Measurements from ENCODE around the gene WDSUB1. TPM values are rescaled to one million over a fixed set of nuclear protein-coding genes. Genes with fewer than 3 reads are reported as not detected.

The WDSUB1 gene
- total RNA-seq, 1 donor from 2014 or later, result 7.1 TPM

DNA sequence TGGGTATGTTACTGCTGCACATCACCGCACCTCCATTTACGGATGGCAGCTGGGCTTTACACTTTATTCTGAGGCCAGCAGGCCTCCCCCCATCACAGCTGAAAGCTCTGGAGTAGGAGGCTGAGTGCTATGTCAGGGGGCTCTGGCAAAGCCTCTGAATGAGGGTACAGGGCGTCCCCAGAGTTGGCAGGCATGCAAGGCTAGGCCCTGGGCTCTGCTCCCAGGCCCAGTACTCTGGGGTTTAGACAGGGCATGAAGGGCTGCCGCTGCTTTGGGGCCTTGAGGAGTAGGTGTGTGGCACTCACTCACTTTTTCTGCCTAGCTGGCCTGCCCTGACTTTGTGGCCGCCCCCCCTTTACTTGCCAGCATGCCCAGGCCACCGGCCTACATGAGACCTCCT is 90.8 kb downstream of the WDSUB1 start:
- no peaks in the 10 kb centered on the region for H3K27me3 Mint-ChIP-seq (ENCODE audit: low read depth)

GRCh38 chr2:159194241-159194640 is 92.3 kb downstream of the WDSUB1 start:
- Mint-ChIP-seq H3K9me3 (no peaks in the 10 kb centered on the region), H3K4me3 (ENCODE audit: low read depth) (no peak overlapping the region), H3K27me3 (ENCODE audit: low read depth) (no peaks in the 10 kb centered on the region), H3K4me1 (ENCODE audit: low read depth) (no peaks in the 10 kb centered on the region), H3K36me3 (ENCODE audit: low read depth) (no peaks in the 10 kb centered on the region), H3K27ac (no peak overlapping the region)
- DNase-seq (ENCODE audit: low spot score), result no peak
- intact Hi-C loops (cut with micrococcal nuclease), result no loop called here

More for the DNA sequence above, 90.8 kb downstream of the WDSUB1 start:
- intact Hi-C loops (cut with micrococcal nuclease), result no loop called here
- Mint-ChIP-seq H3K4me1 (ENCODE audit: low read depth) (no peaks in the 10 kb centered on the region), H3K4me3 (ENCODE audit: low read depth) (no peak overlapping the region), H3K36me3 (ENCODE audit: low read depth) (no peaks in the 10 kb centered on the region), H3K9me3 (no peaks in the 10 kb centered on the region), H3K27ac (no peak overlapping the region)
- no peak for DNase-seq (ENCODE audit: low spot score)

DNA sequence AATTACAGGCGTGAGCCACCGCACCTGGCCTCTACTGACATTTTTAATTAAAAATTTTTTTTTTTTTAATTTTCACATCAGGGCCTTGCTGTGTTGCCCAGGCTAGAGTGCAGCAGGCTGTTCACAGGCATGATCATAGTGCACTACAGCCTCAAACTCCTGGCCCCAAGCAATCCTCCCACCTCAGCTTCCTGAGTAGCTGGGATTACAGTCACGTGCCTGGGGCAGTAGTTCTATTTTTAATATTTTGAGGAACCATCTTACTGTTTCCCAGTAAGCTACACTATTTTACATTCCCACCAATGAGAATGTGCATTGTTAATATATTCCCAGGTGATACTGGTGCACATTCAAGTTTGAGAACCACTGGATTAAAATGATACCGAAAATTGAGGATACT is 92.7 kb downstream of the WDSUB1 start:
- Mint-ChIP-seq H3K27ac (no peak overlapping the region), H3K27me3 (ENCODE audit: low read depth) (no peaks in the 10 kb centered on the region), H3K9me3 (no peaks in the 10 kb centered on the region), H3K4me3 (ENCODE audit: low read depth) (no peak overlapping the region), H3K4me1 (ENCODE audit: low read depth) (no peaks in the 10 kb centered on the region), H3K36me3 (ENCODE audit: low read depth) (no peaks in the 10 kb centered on the region)
- no peak for DNase-seq (ENCODE audit: low spot score)
- intact Hi-C loops (cut with micrococcal nuclease), result no loop called here

DNA sequence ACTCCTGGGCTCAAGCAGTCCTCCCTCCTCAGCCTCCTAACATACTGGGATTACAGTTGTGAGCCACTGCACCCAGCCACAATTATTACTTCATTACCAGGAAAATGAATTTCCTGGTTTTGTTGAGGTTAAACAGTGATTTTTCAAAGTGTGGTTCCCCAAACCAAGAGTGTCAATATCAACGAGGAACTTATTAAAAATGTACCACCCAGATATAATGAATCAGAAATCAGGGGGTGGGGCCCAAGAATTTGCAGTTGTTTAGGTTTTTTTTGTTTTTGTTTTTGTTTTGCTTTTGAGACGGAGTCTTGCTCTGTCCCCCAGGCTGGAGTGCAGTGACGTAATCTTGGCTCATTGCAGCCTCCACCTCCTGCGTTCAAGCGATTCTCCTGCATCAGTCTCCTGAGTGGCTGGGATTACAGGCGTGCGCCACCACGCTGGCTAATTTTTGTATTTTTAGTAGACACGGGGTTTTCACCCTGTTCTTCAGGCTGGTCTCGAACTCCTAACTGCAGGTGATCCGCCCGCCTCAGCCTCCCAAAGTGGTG is 94.1 kb downstream of the WDSUB1 start:
- no peak for DNase-seq (ENCODE audit: low spot score)
- H3K36me3 Mint-ChIP-seq (ENCODE audit: low read depth), result no peaks in the 10 kb centered on the region
- H3K27ac Mint-ChIP-seq, result no peak overlapping the region
- no peak overlapping the region for H3K4me3 Mint-ChIP-seq (ENCODE audit: low read depth)
- H3K4me1 Mint-ChIP-seq (ENCODE audit: low read depth), result no peaks in the 10 kb centered on the region
- no peaks in the 10 kb centered on the region for H3K9me3 Mint-ChIP-seq
- intact Hi-C loops (cut with micrococcal nuclease), result no loop called here
- no peaks in the 10 kb centered on the region for H3K27me3 Mint-ChIP-seq (ENCODE audit: low read depth)

DNA sequence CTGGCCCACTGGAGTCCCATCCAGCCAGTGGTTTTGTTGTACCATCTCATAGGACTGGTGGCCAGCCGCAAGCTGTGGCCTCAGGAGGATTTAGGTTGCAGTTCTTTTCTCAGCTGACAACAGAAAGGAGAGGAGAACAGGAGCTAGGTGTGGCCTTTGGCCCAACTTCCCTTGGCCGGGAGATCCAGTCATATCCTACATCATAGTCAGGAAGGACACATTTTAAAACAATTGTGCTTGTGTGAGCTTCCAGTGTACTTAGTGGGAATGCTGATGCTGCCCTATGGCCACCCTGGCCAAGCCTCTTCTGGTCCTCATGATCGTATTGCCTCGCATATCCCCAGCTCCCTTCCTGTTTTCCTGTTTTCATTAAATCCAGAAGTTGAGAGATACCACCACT is 98.1 kb downstream of the WDSUB1 start:
- Mint-ChIP-seq H3K4me3 (ENCODE audit: low read depth) (no peak overlapping the region), H3K4me1 (ENCODE audit: low read depth) (peaks cover 5% of the 10 kb centered on the region), H3K27me3 (ENCODE audit: low read depth) (no peaks in the 10 kb centered on the region), H3K9me3 (no peaks in the 10 kb centered on the region), H3K27ac (no peak overlapping the region), H3K36me3 (ENCODE audit: low read depth) (no peaks in the 10 kb centered on the region)
- intact Hi-C loops (cut with micrococcal nuclease), result no loop called here
- DNase-seq (ENCODE audit: low spot score), result no peak

GRCh38 chr2:159187106-159187505 is 99.4 kb downstream of the WDSUB1 start:
- no peak overlapping the region for H3K4me3 Mint-ChIP-seq (ENCODE audit: low read depth)
- H3K4me1 Mint-ChIP-seq (ENCODE audit: low read depth), result peaks cover 5% of the 10 kb centered on the region
- intact Hi-C loops (cut with micrococcal nuclease), result no loop called here
- no peaks in the 10 kb centered on the region for H3K27me3 Mint-ChIP-seq (ENCODE audit: low read depth)
- no peaks in the 10 kb centered on the region for H3K9me3 Mint-ChIP-seq
- H3K36me3 Mint-ChIP-seq (ENCODE audit: low read depth), result no peaks in the 10 kb centered on the region
- no peak for DNase-seq (ENCODE audit: low spot score)
- no peak overlapping the region for H3K27ac Mint-ChIP-seq

DNA sequence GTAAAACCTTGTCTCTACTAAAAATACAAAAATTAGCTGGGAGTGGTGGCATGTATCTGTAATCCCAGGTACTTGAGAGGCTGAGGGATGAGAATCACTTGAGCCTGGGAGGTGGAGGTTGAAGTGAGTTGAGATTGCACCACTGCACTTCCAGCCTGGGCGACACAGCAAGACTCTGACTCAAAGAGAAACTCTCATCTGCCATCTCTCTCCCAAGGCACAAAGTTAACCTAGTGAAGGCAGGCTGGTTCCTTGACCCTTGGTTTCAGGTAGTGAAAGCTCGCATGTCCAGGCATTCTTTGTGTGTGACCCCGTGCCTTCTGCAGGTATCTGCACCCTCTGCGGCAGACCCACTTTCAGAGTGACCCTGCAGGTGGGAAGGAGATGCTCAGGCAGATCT is 100.0 kb downstream of the WDSUB1 start:
- Mint-ChIP-seq H3K4me1 (ENCODE audit: low read depth) (peaks cover 5% of the 10 kb centered on the region), H3K27me3 (ENCODE audit: low read depth) (no peaks in the 10 kb centered on the region), H3K27ac (no peak overlapping the region), H3K36me3 (ENCODE audit: low read depth) (no peaks in the 10 kb centered on the region), H3K4me3 (ENCODE audit: low read depth) (no peak overlapping the region), H3K9me3 (no peaks in the 10 kb centered on the region)
- intact Hi-C loops (cut with micrococcal nuclease), result no loop called here
- DNase-seq (ENCODE audit: low spot score), result no peak

Measured in activated T-helper 2 cell treated with anti-CD3 and anti-CD28 coated beads, Interferon-gamma antibody, Interleukin-2, Interleukin-4, amounts not matched to agents 10 μg/mL and 5 μg/mL and 100 μg/mL, durations not matched to agents 14 hours and 24 hours and 36 hours (primary cell).